Muscle of leg (tissue), 11 donors: ENCODE results near the gene HAND1. TPM values are rescaled to one million over a fixed set of nuclear protein-coding genes. Genes with fewer than 3 reads are reported as not detected.

Experiments
- DNase-seq: peaks from one replicate; pipeline ENCODE4 v3.0.0; 2013
- H3K27ac ChIP-seq: one replicate; pipeline ENCODE4 v1.5.1; 2013; ENCODE audit warnings: mild to moderate bottlenecking, low read length, control low read depth
- H3K27me3 ChIP-seq: one replicate; pipeline ENCODE4 v1.6.1; 2013; ENCODE audit warnings: low read length; ENCODE audit not compliant: control insufficient read depth, insufficient read depth
- H3K36me3 ChIP-seq: one replicate; pipeline ENCODE4 v1.6.1; 2013; ENCODE audit warnings: low read length; ENCODE audit not compliant: control insufficient read depth, insufficient read depth
- H3K4me1 ChIP-seq: one replicate; pipeline ENCODE4 v1.6.1; 2013; ENCODE audit warnings: low read length; ENCODE audit not compliant: control insufficient read depth, insufficient read depth
- H3K4me3 ChIP-seq: one replicate; pipeline ENCODE4 v1.5.1; 2013; ENCODE audit warnings: low read length, control low read depth
- H3K9me3 ChIP-seq: replicated peaks from 2 replicates; pipeline ENCODE4 v1.6.1; 2013; ENCODE audit warnings: low read depth, low read length; ENCODE audit not compliant: control insufficient read depth
- WGBS: methylation state at CpG from one replicate; pipeline ENCODE4 v1.1.5; 2013; ENCODE audit warnings: missing lambda C conversion rate; ENCODE audit not compliant: insufficient coverage; 5-methylcytosine and 5-hydroxymethylcytosine counted together
- polyA plus RNA-seq, 8 donors: library from polyadenylated mRNA; unstranded; fragments of 120-200 nt; gene quantifications; one replicate each; pipeline versions ENCODE4 v1.2.1 to v1.2.3, GENCODE V29; 2013; ENCODE audit warnings: inconsistent platforms in 1 of 8, low replicate concordance in 1 of 8; ENCODE audit not compliant: insufficient read length in 8 of 8, insufficient read depth in 1 of 8
- total RNA-seq: library from RNA; stranded (reverse); fragments of 120-200 nt; gene quantifications from one replicate; pipeline ENCODE4 v1.2.4, GENCODE V29; 2013

The HAND1 gene
- total and polyA plus RNA-seq, 9 donors = 0.21 TPM; not detected in 8

GRCh38 chr5:154479944-154480750, 2.1 kb upstream of the HAND1 start:
- 4% methylated on average over 23 of the region's 31 CpGs for WGBS

GRCh38 chr5:154479160-154479943, 1.3 kb upstream of the HAND1 start:
- WGBS = 1% methylated on average over 34 of the region's 44 CpGs
- peaks cover 43% of the 10 kb centered on the region for H3K4me1 ChIP-seq
- H3K27ac ChIP-seq = no peak overlapping the region
- no peaks in the 10 kb centered on the region for H3K36me3 ChIP-seq
- DNase-seq = no peak
- H3K4me3 ChIP-seq = no peak overlapping the region
- peaks cover 100% of the 10 kb centered on the region for H3K27me3 ChIP-seq
- no peaks in the 10 kb centered on the region for H3K9me3 ChIP-seq

More at GRCh38 chr5:154479944-154480750, 2.1 kb upstream of the HAND1 start:
- no peak overlapping the region for H3K27ac ChIP-seq
- DNase-seq = no peak
- H3K27me3 ChIP-seq = peaks cover 100% of the 10 kb centered on the region
- H3K4me3 ChIP-seq = no peak overlapping the region
- H3K36me3 ChIP-seq = no peaks in the 10 kb centered on the region
- H3K4me1 ChIP-seq = peaks cover 43% of the 10 kb centered on the region
- no peaks in the 10 kb centered on the region for H3K9me3 ChIP-seq

- no peak for DNase-seq
- WGBS = 3% methylated on average over 22 of the region's 27 CpGs
- H3K4me1 ChIP-seq = peaks cover 44% of the 10 kb centered on the region
- H3K36me3 ChIP-seq = no peaks in the 10 kb centered on the region
- peaks cover 100% of the 10 kb centered on the region for H3K27me3 ChIP-seq
- no peak overlapping the region for H3K27ac ChIP-seq
- H3K9me3 ChIP-seq = no peaks in the 10 kb centered on the region
- H3K4me3 ChIP-seq = no peak overlapping the region
Observed at GRCh38 chr5:154478752-154479159, 729 bp upstream of the HAND1 start.

- Histone ChIP-seq H3K27ac (no peak overlapping the region), H3K4me1 (peaks cover 51% of the 10 kb centered on the region), H3K9me3 (no peaks in the 10 kb centered on the region), H3K36me3 (no peaks in the 10 kb centered on the region), H3K27me3 (peaks cover 100% of the 10 kb centered on the region), H3K4me3 (no peak overlapping the region)
- under 1% methylated on average over 65 of the region's 68 CpGs for WGBS
- no peak for DNase-seq
Observed at GRCh38 chr5:154477382-154478223, 424 bp downstream of the HAND1 start.

GRCh38 chr5:154476354-154477205, 1.4 kb downstream of the HAND1 start:
- no peak overlapping the region for H3K27ac ChIP-seq

GRCh38 chr5:154475591-154476353, 2.3 kb downstream of the HAND1 start:
- Histone ChIP-seq H3K4me1 (peaks cover 50% of the 10 kb centered on the region), H3K4me3 (no peak overlapping the region), H3K27ac (no peak overlapping the region), H3K36me3 (no peaks in the 10 kb centered on the region), H3K9me3 (no peaks in the 10 kb centered on the region), H3K27me3 (peaks cover 93% of the 10 kb centered on the region)
- 5% methylated on average over 42 of the region's 46 CpGs for WGBS
- DNase-seq = no peak

More at GRCh38 chr5:154476354-154477205, 1.4 kb downstream of the HAND1 start:
- H3K9me3 ChIP-seq = no peaks in the 10 kb centered on the region
- H3K4me3 ChIP-seq = no peak overlapping the region
- peaks cover 50% of the 10 kb centered on the region for H3K4me1 ChIP-seq
- H3K27me3 ChIP-seq = peaks cover 93% of the 10 kb centered on the region
- WGBS = 2% methylated on average over 35 of the region's 38 CpGs
- no peaks in the 10 kb centered on the region for H3K36me3 ChIP-seq
- no peak for DNase-seq

GRCh38 chr5:154474396-154475334, 3.4 kb downstream of the HAND1 start:
- no peak overlapping the region for H3K27ac ChIP-seq
- WGBS = 7% methylated on average over 7 of the region's 17 CpGs
- H3K27me3 ChIP-seq = peaks cover 89% of the 10 kb centered on the region
- no peak overlapping the region for H3K4me3 ChIP-seq
- H3K36me3 ChIP-seq = no peaks in the 10 kb centered on the region
- DNase-seq = no peak
- H3K9me3 ChIP-seq = no peaks in the 10 kb centered on the region
- H3K4me1 ChIP-seq = peaks cover 50% of the 10 kb centered on the region

GRCh38 chr5:154473581-154474283, 4.3 kb downstream of the HAND1 start:
- no peak overlapping the region for H3K27ac ChIP-seq
- 2% methylated on average over 32 of the region's 40 CpGs for WGBS
- no peaks in the 10 kb centered on the region for H3K9me3 ChIP-seq
- peaks cover 43% of the 10 kb centered on the region for H3K4me1 ChIP-seq
- H3K4me3 ChIP-seq = no peak overlapping the region
- no peak for DNase-seq
- peaks cover 88% of the 10 kb centered on the region for H3K27me3 ChIP-seq
- no peaks in the 10 kb centered on the region for H3K36me3 ChIP-seq
